Activated CD4-positive, CD25-positive, alpha-beta regulatory T cell (primary cell): ENCODE results near the gene UMAD1.

Experiments
- DNase-seq, 4 experiments: peaks; one replicate each; lab custom pipeline; 2025; lab: John Stamatoyannopoulos, UW

The UMAD1 gene

GRCh38 chr7:7640221-7641128 is at the start of gene UMAD1:
UMAD1 (plus strand) TSS chr7:7640752; CDS start chr7:7673372, 32,620 bp downstream.
- peak; percentile 88 to 97 (median 93) for DNase-seq

GRCh38 chr7:7595451-7595850 is 45.1 kb upstream of the UMAD1 start:
- DNase-seq = no peak

GRCh38 chr7:7596176-7596575 is 44.4 kb upstream of the UMAD1 start:
- DNase-seq = no peak

- DNase-seq = no peak
Observed at GRCh38 chr7:7607010-7607409, 33.5 kb upstream of the UMAD1 start.

GRCh38 chr7:7609330-7609729 is 31.2 kb upstream of the UMAD1 start:
- no peak for DNase-seq

- DNase-seq = no peak
Observed at GRCh38 chr7:7612519-7612918, 28.0 kb upstream of the UMAD1 start.

- DNase-seq = no peak
Observed at GRCh38 chr7:7613210-7613609, 27.3 kb upstream of the UMAD1 start.

- DNase-seq = no peak
Observed at GRCh38 chr7:7614018-7614741, 26.4 kb upstream of the UMAD1 start.

GRCh38 chr7:7617550-7617949 is 23.0 kb upstream of the UMAD1 start:
- no peak for DNase-seq

- no peak for DNase-seq
Observed at GRCh38 chr7:7618410-7618809, 22.1 kb upstream of the UMAD1 start.

GRCh38 chr7:7620236-7620635 is 20.3 kb upstream of the UMAD1 start:
- DNase-seq = no peak

GRCh38 chr7:7620644-7621210 is 19.8 kb upstream of the UMAD1 start:
- no peak for DNase-seq

GRCh38 chr7:7628476-7628875 is 12.1 kb upstream of the UMAD1 start:
- no peak for DNase-seq

GRCh38 chr7:7630626-7631329 is 9.8 kb upstream of the UMAD1 start:
- no peak for DNase-seq

- no peak for DNase-seq
Observed at GRCh38 chr7:7639421-7639820, 1.1 kb upstream of the UMAD1 start.

GRCh38 chr7:7639847-7640220 is 718 bp upstream of the UMAD1 start:
- DNase-seq = peak in 2 of 4 experiments; percentile 5 to 16

- peak in 3 of 4 experiments; percentile 16 to 28 (median 18) for DNase-seq
Observed at GRCh38 chr7:7641129-7641663, 644 bp downstream of the UMAD1 start.

GRCh38 chr7:7642081-7642480 is 1.5 kb downstream of the UMAD1 start:
- no peak for DNase-seq

GRCh38 chr7:7647495-7648036 is 7.0 kb downstream of the UMAD1 start:
- no peak for DNase-seq

GRCh38 chr7:7650682-7651206 is 10.2 kb downstream of the UMAD1 start:
- no peak for DNase-seq

GRCh38 chr7:7651479-7651878 is 10.9 kb downstream of the UMAD1 start:
- no peak for DNase-seq
